CD1c-positive myeloid dendritic cell (primary cell): ENCODE results near the gene NPY4R.
"Not testable (repeated sequence)": the region's sequence is repeated elsewhere in the genome, so short reads cannot be mapped to it uniquely, and the experiment has no call there.

ENCODE experiments used
- DNase-seq: peaks from one replicate; pipeline ENCODE4 v3.0.0-alpha.2; 2016; ENCODE audit errors: extremely low spot score

The NPY4R gene

GRCh38 chr10:46455992-46456391, 9.8 kb downstream of the NPY4R start:
- DNase-seq: not testable (repeated sequence)

GRCh38 chr10:46451365-46451764, 14.4 kb downstream of the NPY4R start:
- not testable (repeated sequence) for DNase-seq

- not testable (repeated sequence) for DNase-seq
Measured at GRCh38 chr10:46450829-46451228, 14.9 kb downstream of the NPY4R start.

GRCh38 chr10:46447439-46447838, 18.3 kb downstream of the NPY4R start:
- not testable (repeated sequence) for DNase-seq

- not testable (repeated sequence) for DNase-seq
Measured at GRCh38 chr10:46445389-46446122, 20.2 kb downstream of the NPY4R start.

- DNase-seq: not testable (repeated sequence)
Measured at GRCh38 chr10:46443422-46443821, 22.3 kb downstream of the NPY4R start.

GRCh38 chr10:46442706-46443275, 23.0 kb downstream of the NPY4R start:
- DNase-seq: not testable (repeated sequence)

GRCh38 chr10:46441837-46442278, 23.9 kb downstream of the NPY4R start:
- not testable (repeated sequence) for DNase-seq

- DNase-seq: not testable (repeated sequence)
Measured at GRCh38 chr10:46440942-46441341, 24.8 kb downstream of the NPY4R start.

- DNase-seq: not testable (repeated sequence)
Measured at GRCh38 chr10:46423550-46423949, 42.2 kb downstream of the NPY4R start.

GRCh38 chr10:46419570-46420379, 46.0 kb downstream of the NPY4R start:
- not testable (repeated sequence) for DNase-seq

- DNase-seq: not testable (repeated sequence)
Measured at GRCh38 chr10:46418283-46418682, 47.5 kb downstream of the NPY4R start.

GRCh38 chr10:46415291-46415690, 50.5 kb downstream of the NPY4R start:
- DNase-seq: not testable (repeated sequence)

GRCh38 chr10:46412665-46413064, 53.1 kb downstream of the NPY4R start:
- not testable (repeated sequence) for DNase-seq

GRCh38 chr10:46411123-46411522, 54.6 kb downstream of the NPY4R start:
- not testable (repeated sequence) for DNase-seq
